HepG2 (cell line): ENCODE data around the gene ADCK2. TPM values are rescaled to one million over a fixed set of nuclear protein-coding genes. Genes with fewer than 3 reads are reported as not detected.

Experiments
- HMG20A ChIP-seq: IDR thresholded peaks from 2 replicates; pipeline ENCODE4 v1.6.1; 2016; ENCODE audit warnings: borderline replicate concordance
- HMGXB4 ChIP-seq, 2 experiments: sonication (generic) in 1 of 2; formaldehyde crosslinking in 1 of 2; IDR thresholded peaks; 2 replicates each; pipeline versions ENCODE4 v1.4.0 to v1.6.1; 2018 to 2020; ENCODE audit warnings: missing genetic modification reagents in 2 of 2, borderline replicate concordance in 1 of 2, low read depth in 1 of 2, mild to moderate bottlenecking in 1 of 2, missing biosample characterization in 1 of 2
- RCOR2 ChIP-seq: IDR thresholded peaks from 2 replicates; pipeline ENCODE4 v1.6.1; 2016; ENCODE audit warnings: missing biosample characterization, missing genetic modification reagents
- SRY ChIP-seq: sonication (generic); formaldehyde crosslinking; IDR thresholded peaks from 2 replicates; pipeline ENCODE4 v1.8.0; 2022; ENCODE audit warnings: mild to moderate bottlenecking, missing genetic modification reagents
- TARDBP ChIP-seq: sonication (generic); formaldehyde crosslinking; IDR thresholded peaks from 2 replicates; pipeline ENCODE4 v1.8.0; 2022; ENCODE audit warnings: mild to moderate bottlenecking, missing genetic modification reagents
- ZFP82 ChIP-seq: sonication (generic); formaldehyde crosslinking; IDR thresholded peaks from 2 replicates; pipeline ENCODE4 v1.5.1; 2020; ENCODE audit warnings: mild to moderate bottlenecking, missing genetic modification reagents, borderline replicate concordance
- ZMYM3 ChIP-seq: sonication (generic); formaldehyde crosslinking; IDR thresholded peaks from 2 replicates; pipeline ENCODE4 v1.5.1; 2020; ENCODE audit warnings: mild to moderate bottlenecking, missing genetic modification reagents
- ZNF251 ChIP-seq: sonication (generic); formaldehyde crosslinking; IDR thresholded peaks from 2 replicates; pipeline ENCODE4 v1.9.0; 2021; ENCODE audit warnings: mild to moderate bottlenecking, missing genetic modification reagents
- ZNF318 ChIP-seq: sonication (generic); formaldehyde crosslinking; IDR thresholded peaks from 2 replicates; pipeline ENCODE4 v1.4.0; 2020; ENCODE audit warnings: mild to moderate bottlenecking, missing genetic modification reagents
- ZNF432 ChIP-seq: sonication (generic); formaldehyde crosslinking; IDR thresholded peaks from 2 replicates; pipeline ENCODE4 v1.5.0; 2020; ENCODE audit warnings: missing genetic modification reagents, mild to moderate bottlenecking, borderline replicate concordance
- ZNF629 ChIP-seq: sonication (generic); formaldehyde crosslinking; conservative IDR thresholded peaks from 2 replicates; pipeline ENCODE4 v1.5.0; 2020; ENCODE audit warnings: missing genetic modification reagents
- ZNF746 ChIP-seq: sonication (generic); formaldehyde crosslinking; IDR thresholded peaks from 2 replicates; pipeline ENCODE4 v1.8.0; 2022; ENCODE audit warnings: mild to moderate bottlenecking, missing genetic modification reagents
- polyA plus RNA-seq, 8 experiments: library from polyadenylated mRNA; depleted of rRNA in 3 of 8; stranded (reverse) in 7 of 8; unstranded in 1 of 8; fragments of >200 nt; fragmentation: Illumina TruSeq in 4 of 8; extraction: Trizol in 4 of 8; gene quantifications; 2 replicates each; pipeline versions ENCODE4 v1.2.1 to v1.2.3, GENCODE V29; 2011 to 2016; ENCODE audit warnings: low read depth in 4 of 8, missing spikeins in 1 of 8, mixed read lengths in 1 of 8; ENCODE audit not compliant: insufficient read depth in 1 of 8
- total RNA-seq, 5 experiments: library from RNA; depleted of rRNA; stranded (reverse); fragments of >200 nt; fragmentation: Illumina TruSeq; extraction: Trizol; gene quantifications; 2 replicates each; pipeline ENCODE4 v1.2.3, GENCODE V29; 2016; ENCODE audit warnings: low read depth in 1 of 5
- TF ChIP-seq, protein P1 (sequence below): sonication (generic); formaldehyde crosslinking; IDR thresholded peaks from 2 replicates; pipeline ENCODE4 v1.8.1; 2023; ENCODE audit warnings: mild to moderate bottlenecking, missing genetic modification reagents
- TF ChIP-seq, protein P2 (sequence below): sonication (generic); formaldehyde crosslinking; IDR thresholded peaks from 2 replicates; pipeline ENCODE4 v1.4.0; 2020; ENCODE audit warnings: missing genetic modification reagents, borderline replicate concordance

Gene ADCK2
- total and polyA plus RNA-seq, 2 of the 13 experiments (the other 11 are each of a cell fraction or from before 2014, with no cell fraction given), result 8.6 to 18.8 TPM

DNA sequence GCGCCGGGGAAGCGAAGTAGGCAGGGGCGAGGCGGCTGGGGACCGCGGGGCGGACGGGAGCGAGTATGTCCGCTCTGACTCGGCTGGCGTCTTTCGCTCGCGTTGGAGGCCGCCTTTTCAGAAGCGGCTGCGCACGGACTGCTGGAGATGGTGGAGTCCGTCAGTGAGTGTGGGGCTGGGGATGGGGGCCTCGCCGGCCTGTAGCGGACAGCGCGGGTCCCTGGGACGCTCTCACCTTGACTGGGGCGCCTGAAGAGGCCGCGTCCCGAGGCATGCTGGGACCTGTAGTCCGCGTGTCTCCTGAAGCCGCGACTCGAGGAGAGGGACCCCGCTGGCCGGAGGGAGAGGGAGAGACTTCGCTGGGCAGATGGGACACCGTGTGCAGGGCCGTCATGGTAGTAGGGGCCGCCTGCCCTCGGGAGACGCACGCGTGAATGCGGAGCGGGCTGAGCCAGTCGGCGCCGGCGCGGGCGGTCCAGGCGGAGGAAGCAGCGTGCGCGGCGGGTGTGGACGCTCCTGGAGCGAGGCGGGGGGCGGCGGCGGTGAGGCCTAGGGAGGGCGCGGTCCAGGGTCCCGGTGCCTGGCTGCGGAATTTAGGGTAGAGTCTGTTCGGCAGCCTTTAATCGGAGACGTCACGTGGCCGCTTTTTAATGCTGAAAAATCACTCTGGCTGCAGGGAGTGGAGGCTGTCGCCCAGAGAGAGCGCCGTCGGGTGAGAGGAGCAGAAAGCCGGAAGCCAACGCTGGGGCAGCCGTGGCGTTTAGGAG is 24.1 kb downstream of the ADCK2 start, which contains the start of gene NDUFB2 (continued):
- TF ChIP-seq HMGXB4 (CRISPR knock-in tag; IDR thresholded peaks at IDR 0.05; ENCODE audit: borderline replicate concordance in 1 of 2, low read depth in 1 of 2) (peak; percentile 74 to 95), TARDBP (CRISPR knock-in tag) (peak; percentile 80), HMG20A (no peak), RCOR2 (CRISPR knock-in tag) (no peak), ZNF746 (peak; percentile 26; the same call in 1 of the 2 replicates), ZNF251 (CRISPR knock-in tag) (no peak; the same call in 1 of the 2 replicates), ZFP82 (CRISPR knock-in tag) (peak; percentile 94; the same call in 1 of the 2 replicates), ZNF432 (no peak), SRY (peak; percentile 77), ZMYM3 (CRISPR knock-in tag) (0 out of 2 replicates have a peak, but pooled peaks have one; percentile 21), ZNF629 (CRISPR knock-in tag) (0 out of 2 replicates have a peak, but pooled peaks have one; percentile 24), ZNF318 (peak; percentile 81; the same call in 1 of the 2 replicates)
- TF ChIP-seq, protein P1, sequence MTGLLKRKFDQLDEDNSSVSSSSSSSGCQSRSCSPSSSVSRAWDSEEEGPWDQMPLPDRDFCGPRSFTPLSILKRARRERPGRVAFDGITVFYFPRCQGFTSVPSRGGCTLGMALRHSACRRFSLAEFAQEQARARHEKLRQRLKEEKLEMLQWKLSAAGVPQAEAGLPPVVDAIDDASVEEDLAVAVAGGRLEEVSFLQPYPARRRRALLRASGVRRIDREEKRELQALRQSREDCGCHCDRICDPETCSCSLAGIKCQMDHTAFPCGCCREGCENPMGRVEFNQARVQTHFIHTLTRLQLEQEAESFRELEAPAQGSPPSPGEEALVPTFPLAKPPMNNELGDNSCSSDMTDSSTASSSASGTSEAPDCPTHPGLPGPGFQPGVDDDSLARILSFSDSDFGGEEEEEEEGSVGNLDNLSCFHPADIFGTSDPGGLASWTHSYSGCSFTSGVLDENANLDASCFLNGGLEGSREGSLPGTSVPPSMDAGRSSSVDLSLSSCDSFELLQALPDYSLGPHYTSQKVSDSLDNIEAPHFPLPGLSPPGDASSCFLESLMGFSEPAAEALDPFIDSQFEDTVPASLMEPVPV (CRISPR knock-in tag), result peak; percentile 82; the same call in 1 of the 2 replicates
- TF ChIP-seq, protein P2, sequence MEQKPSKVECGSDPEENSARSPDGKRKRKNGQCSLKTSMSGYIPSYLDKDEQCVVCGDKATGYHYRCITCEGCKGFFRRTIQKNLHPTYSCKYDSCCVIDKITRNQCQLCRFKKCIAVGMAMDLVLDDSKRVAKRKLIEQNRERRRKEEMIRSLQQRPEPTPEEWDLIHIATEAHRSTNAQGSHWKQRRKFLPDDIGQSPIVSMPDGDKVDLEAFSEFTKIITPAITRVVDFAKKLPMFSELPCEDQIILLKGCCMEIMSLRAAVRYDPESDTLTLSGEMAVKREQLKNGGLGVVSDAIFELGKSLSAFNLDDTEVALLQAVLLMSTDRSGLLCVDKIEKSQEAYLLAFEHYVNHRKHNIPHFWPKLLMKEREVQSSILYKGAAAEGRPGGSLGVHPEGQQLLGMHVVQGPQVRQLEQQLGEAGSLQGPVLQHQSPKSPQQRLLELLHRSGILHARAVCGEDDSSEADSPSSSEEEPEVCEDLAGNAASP (CRISPR knock-in tag), result peak; percentile 29; the same call in 1 of the 2 replicates
